Endothelial cell (in vitro differentiated cells): ENCODE measurements around the gene S100A1. TPM values are rescaled to one million over a fixed set of nuclear protein-coding genes. Genes with fewer than 3 reads are reported as not detected.

Experiments used
- DNase-seq: peaks from one replicate; pipeline ENCODE4 v3.0.0; 2021; ENCODE audit warnings: low spot score
- H3K27ac Mint-ChIP-seq: one replicate; pipeline ENCODE4 v1.8.0; 2021; ENCODE audit warnings: mixed read lengths, inconsistent platforms; ENCODE audit not compliant: unreplicated experiment
- H3K27me3 Mint-ChIP-seq: one replicate; pipeline ENCODE4 v1.8.0; 2021; ENCODE audit warnings: mild to moderate bottlenecking, moderate library complexity, mixed read lengths, inconsistent platforms; ENCODE audit not compliant: unreplicated experiment
- H3K36me3 Mint-ChIP-seq: one replicate; pipeline ENCODE4 v1.8.0; 2021; ENCODE audit warnings: mild to moderate bottlenecking, low read depth, mixed read lengths, inconsistent platforms; ENCODE audit not compliant: unreplicated experiment
- H3K4me1 Mint-ChIP-seq: one replicate; pipeline ENCODE4 v1.8.0; 2021; ENCODE audit warnings: mild to moderate bottlenecking, mixed read lengths, inconsistent platforms; ENCODE audit not compliant: unreplicated experiment
- H3K4me3 Mint-ChIP-seq: one replicate; pipeline ENCODE4 v1.8.0; 2021; ENCODE audit warnings: mild to moderate bottlenecking, mixed read lengths, inconsistent platforms; ENCODE audit not compliant: unreplicated experiment
- H3K9me3 Mint-ChIP-seq: one replicate; pipeline ENCODE4 v1.8.0; 2021; ENCODE audit warnings: mixed read lengths, inconsistent platforms; ENCODE audit not compliant: unreplicated experiment
- CTCF ChIP-seq: fragments of 200-600 bp; sonication (generic); IDR thresholded peaks from one replicate; pipeline ENCODE4 v1.5.0; 2021; ENCODE audit warnings: antibody characterized with exemption; ENCODE audit not compliant: unreplicated experiment
- total RNA-seq: library from RNA; stranded (reverse); fragmentation: NEBNext Ultra II Directional; extraction: Animal tissue kit (Norgen Biotek cat#: 25700); gene quantifications from one replicate; pipeline ENCODE4 v1.2.1, GENCODE V29; 2021; ENCODE audit not compliant: unreplicated experiment

The S100A1 gene
- total RNA-seq, 1 donor from 2014 or later: not detected

GRCh38 chr1:153626904-153627714 is 1.1 kb upstream of the S100A1 start, which contains the start of gene S100A13:
TSS of gene S100A13 (minus strand) at chr1:153627505. CDS start at chr1:153626472, 1,033 bp downstream.
- Mint-ChIP-seq H3K4me3 (peak within 1 kb of the TSS; percentile 93), H3K4me1 (peaks cover 47% of the 10 kb centered on the region), H3K9me3 (no peaks in the 10 kb centered on the region), H3K27ac (peak within 1 kb of the TSS; percentile 93), H3K27me3 (peaks cover 14% of the 10 kb centered on the region), H3K36me3 (peaks cover 21% of the 10 kb centered on the region)
- TF ChIP-seq CTCF: no peak
- DNase-seq: peak; percentile 88

- Mint-ChIP-seq H3K27me3 (peaks cover 17% of the 10 kb centered on the region), H3K4me3 (no peak overlapping the region), H3K4me1 (peaks cover 48% of the 10 kb centered on the region), H3K9me3 (peaks cover 6% of the 10 kb centered on the region), H3K27ac (peak overlapping the region; percentile 61), H3K36me3 (peaks cover 21% of the 10 kb centered on the region)
- TF ChIP-seq CTCF: no peak
- no peak for DNase-seq
These were observed 556 bp downstream of the S100A1 start for GRCh38 chr1:153628638-153629342.

- H3K27me3 Mint-ChIP-seq: peaks cover 19% of the 10 kb centered on the region
- H3K27ac Mint-ChIP-seq: no peak overlapping the region
- no peak overlapping the region for H3K4me3 Mint-ChIP-seq
- peaks cover 6% of the 10 kb centered on the region for H3K9me3 Mint-ChIP-seq
- peaks cover 20% of the 10 kb centered on the region for H3K36me3 Mint-ChIP-seq
- DNase-seq: no peak
- TF ChIP-seq CTCF: no peak
- peaks cover 44% of the 10 kb centered on the region for H3K4me1 Mint-ChIP-seq
These were observed 1.1 kb downstream of the S100A1 start for GRCh38 chr1:153629343-153629665.

GRCh38 chr1:153629971-153630370 is 1.7 kb downstream of the S100A1 start:
- Mint-ChIP-seq H3K4me1 (peaks cover 42% of the 10 kb centered on the region), H3K4me3 (no peak overlapping the region), H3K9me3 (peaks cover 6% of the 10 kb centered on the region), H3K36me3 (peaks cover 23% of the 10 kb centered on the region), H3K27me3 (peaks cover 22% of the 10 kb centered on the region), H3K27ac (no peak overlapping the region)
- no peak for DNase-seq
- no peak for TF ChIP-seq CTCF

- Mint-ChIP-seq H3K27ac (no peak overlapping the region), H3K4me3 (no peak overlapping the region), H3K4me1 (peaks cover 41% of the 10 kb centered on the region), H3K36me3 (peaks cover 23% of the 10 kb centered on the region), H3K27me3 (peaks cover 22% of the 10 kb centered on the region), H3K9me3 (peaks cover 6% of the 10 kb centered on the region)
- DNase-seq: no peak
- no peak for TF ChIP-seq CTCF
These were observed 2.1 kb downstream of the S100A1 start for GRCh38 chr1:153630384-153630783.
